Measurements from ENCODE around the gene CACHD1.

GRCh38 chr1:64539289-64539688 lies 69.4 kb downstream of the CACHD1 start:
- no peak for TF ChIP-seq TCF7L2 (IDR thresholded peaks at IDR 0.05; ENCODE audit: low read depth, low read length)
- no peak for TF ChIP-seq CTCF (IDR thresholded peaks at IDR 0.05)
- TF ChIP-seq POLR2AphosphoS5 (IDR thresholded peaks at IDR 0.05; ENCODE audit: low read depth, low read length), result no peak
- TF ChIP-seq REST (IDR thresholded peaks at IDR 0.05; ENCODE audit: insufficient read depth in 1 of 2, low read depth in 2 of 2, low read length in 1 of 2), result no peak
- no peak for TF ChIP-seq SIN3A (IDR thresholded peaks at IDR 0.05; ENCODE audit: borderline replicate concordance, insufficient read depth, low read depth, low read length)
